Measurements from ENCODE around the gene AGRP.
A peak's percentile ranks its signal among the peaks of the same experiment; 100 is the strongest.

AGRP gene

DNA sequence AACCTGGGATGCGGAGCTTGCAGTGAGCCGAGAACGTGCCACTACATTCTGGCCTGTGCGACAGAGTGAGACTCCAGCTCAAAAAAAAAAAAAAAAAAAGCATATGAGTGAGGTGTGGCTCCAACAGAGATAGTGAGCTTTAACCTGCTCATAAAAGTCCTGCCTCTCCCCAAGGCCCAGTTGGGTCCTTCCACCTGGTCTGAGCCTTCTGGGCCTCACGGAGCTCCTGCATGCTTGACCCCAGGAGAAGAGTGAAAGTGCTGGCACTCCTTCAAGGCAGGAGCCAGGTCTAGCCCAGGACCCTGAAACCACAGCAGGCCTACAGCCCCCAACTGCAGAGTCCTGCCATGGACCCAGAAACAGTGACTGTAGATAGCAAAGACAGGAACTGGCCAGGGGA lies 34.8 kb downstream of the AGRP start:
- DNase-seq (ENCODE audit: insufficient read length) (no peak), FAIRE-seq (no peak)
- no peak for TF ChIP-seq POLR2AphosphoS5 (IDR thresholded peaks at IDR 0.05; ENCODE audit: low read depth, low read length)
- TF ChIP-seq TAF1 (IDR thresholded peaks at IDR 0.05; ENCODE audit: borderline replicate concordance, low read depth, low read length): no peak
- TF ChIP-seq POLR2A (IDR thresholded peaks at IDR 0.05; ENCODE audit: low read depth, low read length): no peak

DNA sequence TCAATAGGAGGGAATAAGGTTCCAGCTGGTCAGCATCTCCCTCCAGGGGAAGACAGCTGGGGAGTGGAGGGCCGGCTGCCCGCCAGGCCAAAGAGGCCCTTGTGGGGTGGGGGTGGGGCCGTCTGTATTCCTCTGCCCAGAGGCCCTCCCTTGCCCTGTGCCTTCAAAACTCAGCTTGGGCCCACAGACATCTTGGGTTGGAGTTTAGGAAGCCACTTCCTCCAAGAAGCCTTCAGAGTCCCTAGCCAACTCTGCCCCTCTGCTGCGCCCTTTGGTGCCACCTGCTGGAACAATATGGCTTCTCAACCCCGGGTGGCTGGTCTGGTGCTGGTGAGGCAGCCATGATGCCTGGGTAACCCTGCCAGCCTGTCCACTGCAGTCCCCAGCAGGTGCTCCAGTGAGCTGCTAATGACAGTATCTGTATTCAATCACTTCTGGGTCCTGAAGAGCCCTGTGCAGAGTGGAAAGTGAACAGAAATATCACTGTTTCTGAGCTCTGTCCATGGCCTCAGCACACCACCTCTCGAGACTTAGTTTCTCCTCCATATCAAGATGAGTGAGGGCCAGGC lies 35.8 kb downstream of the AGRP start:
- FAIRE-seq: peak; percentile 93
- peak; percentile 80 for DNase-seq (ENCODE audit: insufficient read length)
- TF ChIP-seq POLR2AphosphoS5 (IDR thresholded peaks at IDR 0.05; ENCODE audit: low read depth, low read length) (no peak), POLR2A (IDR thresholded peaks at IDR 0.05; ENCODE audit: low read depth, low read length) (no peak), TAF1 (IDR thresholded peaks at IDR 0.05; ENCODE audit: borderline replicate concordance, low read depth, low read length) (no peak)

DNA sequence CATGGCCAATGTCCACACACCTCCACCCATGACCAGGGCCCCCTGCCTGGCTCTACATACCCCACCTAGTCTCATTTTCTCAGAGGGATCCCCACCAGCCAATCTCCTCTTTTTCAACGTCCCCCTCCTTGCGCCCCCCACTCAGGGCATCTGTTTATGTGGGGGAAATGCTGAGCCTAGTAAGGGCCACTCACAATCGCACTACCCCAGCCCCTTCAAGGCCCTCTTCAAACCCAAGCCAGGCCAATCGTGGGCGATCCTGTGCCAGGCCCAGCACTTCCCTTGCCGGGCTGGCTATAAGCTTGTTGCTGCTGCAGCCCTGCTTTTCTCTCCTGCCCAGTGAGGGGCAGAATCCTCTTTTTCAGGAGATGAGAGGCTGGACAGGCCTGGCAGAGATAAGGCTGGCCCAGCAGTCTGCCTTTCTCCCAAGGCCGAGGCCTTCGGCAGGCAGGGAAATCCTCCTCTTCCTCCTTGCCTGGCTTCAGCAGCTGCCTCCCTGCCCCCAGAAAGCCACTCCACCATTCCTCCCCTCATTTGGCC lies 36.3 kb downstream of the AGRP start:
- TF ChIP-seq POLR2A (IDR thresholded peaks at IDR 0.05; ENCODE audit: low read depth, low read length) (no peak), POLR2AphosphoS5 (IDR thresholded peaks at IDR 0.05; ENCODE audit: low read depth, low read length) (no peak), TAF1 (IDR thresholded peaks at IDR 0.05; ENCODE audit: borderline replicate concordance, low read depth, low read length) (no peak)
- DNase-seq (ENCODE audit: insufficient read length) (no peak), FAIRE-seq (no peak)

DNA sequence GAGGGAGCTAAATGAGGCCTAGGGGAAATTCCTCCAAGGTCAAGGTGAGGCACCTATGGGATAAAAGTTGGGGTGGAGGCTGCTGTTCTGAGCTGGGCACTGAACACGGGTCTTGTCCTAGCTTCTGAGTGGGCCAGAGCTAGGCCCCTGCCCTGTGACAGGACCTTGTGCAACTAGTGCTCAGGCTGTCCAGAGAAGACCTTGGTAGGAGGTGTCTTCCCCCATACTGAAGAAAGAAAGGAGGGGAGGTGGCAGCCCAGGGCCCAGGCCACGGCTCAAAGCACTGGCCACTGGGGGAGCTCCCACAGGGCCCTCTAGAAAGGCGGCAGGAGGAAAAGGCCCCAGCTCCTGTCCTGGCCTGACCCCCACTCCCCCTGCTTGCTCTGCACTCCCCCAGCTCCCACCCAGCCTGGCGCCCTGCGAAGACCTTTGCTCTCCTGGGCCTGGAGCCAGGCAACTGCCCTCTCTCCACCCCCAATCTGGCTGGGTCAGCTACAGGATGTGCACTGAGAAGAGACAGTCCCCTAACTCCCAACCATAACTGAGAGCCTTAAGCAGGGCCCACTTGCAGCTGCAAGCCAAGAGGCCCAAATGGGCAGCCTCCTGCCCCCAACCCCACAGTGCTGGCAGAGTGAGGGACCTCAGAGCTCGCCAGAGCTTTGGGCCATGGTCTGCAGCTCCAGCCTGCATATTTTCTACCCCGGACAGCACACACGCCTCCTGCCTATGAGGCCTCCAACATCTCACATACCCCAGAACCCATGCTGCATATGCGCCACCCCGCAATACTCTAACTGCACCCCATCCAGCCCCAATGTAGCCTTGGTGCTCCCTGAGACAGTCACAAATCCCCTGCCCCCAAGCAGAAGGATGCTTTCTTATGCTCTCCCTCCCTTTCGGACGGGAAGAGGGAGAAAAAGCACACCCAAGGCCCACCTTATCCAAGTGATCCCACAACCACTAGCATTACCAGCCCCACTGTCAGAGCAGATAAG lies 37.1 kb downstream of the AGRP start:
- FAIRE-seq: no peak
- no peak for DNase-seq (ENCODE audit: insufficient read length)
- TF ChIP-seq POLR2AphosphoS5 (IDR thresholded peaks at IDR 0.05; ENCODE audit: low read depth, low read length): no peak
- TF ChIP-seq POLR2A (IDR thresholded peaks at IDR 0.05; ENCODE audit: low read depth, low read length): no peak
- no peak for TF ChIP-seq TAF1 (IDR thresholded peaks at IDR 0.05; ENCODE audit: borderline replicate concordance, low read depth, low read length)

DNA sequence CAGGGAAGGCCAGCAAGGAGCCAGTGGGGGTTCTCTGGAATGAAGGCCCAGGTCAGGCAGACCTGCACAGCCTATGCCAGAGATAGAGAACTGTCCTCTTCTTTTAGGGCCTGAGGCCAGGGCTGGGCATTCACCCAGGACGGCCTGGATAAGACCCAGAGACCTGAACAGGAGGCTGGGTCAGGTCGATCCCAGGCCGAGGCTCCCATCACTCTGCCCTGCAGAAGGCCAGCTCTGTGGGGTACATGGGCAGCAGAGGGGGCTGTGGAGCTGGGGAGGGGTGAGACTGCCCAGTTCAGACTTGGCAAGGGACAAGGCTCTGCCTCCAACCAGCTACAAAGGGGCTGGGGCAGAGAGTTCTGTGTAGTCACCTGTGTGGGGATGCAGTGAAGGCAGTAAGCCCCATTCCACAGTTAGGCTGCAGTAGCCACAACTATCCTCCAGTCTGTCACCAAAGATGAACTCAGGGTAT lies 37.9 kb downstream of the AGRP start:
- FAIRE-seq: no peak
- DNase-seq (ENCODE audit: insufficient read length): no peak
- no peak for TF ChIP-seq POLR2AphosphoS5 (IDR thresholded peaks at IDR 0.05; ENCODE audit: low read depth, low read length)
- TF ChIP-seq TAF1 (IDR thresholded peaks at IDR 0.05; ENCODE audit: borderline replicate concordance, low read depth, low read length): no peak
- no peak for TF ChIP-seq POLR2A (IDR thresholded peaks at IDR 0.05; ENCODE audit: low read depth, low read length)

DNA sequence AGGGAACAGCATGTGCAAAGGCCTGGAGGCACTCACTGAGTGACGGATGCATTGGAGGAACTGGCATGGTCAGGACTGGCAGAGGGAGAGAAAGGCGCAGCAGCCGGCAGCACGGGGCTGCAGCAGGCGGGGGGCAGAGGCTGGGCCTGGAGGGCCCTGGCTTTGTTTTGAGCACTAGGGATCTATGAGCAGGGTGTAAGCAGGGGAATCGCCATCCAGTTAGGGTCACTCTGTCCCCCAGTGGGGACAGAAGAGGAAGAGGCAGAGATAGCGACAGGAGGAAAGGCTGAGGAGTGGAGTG lies 38.3 kb downstream of the AGRP start:
- TF ChIP-seq POLR2AphosphoS5 (IDR thresholded peaks at IDR 0.05; ENCODE audit: low read depth, low read length): no peak
- no peak for TF ChIP-seq POLR2A (IDR thresholded peaks at IDR 0.05; ENCODE audit: low read depth, low read length)
- TF ChIP-seq TAF1 (IDR thresholded peaks at IDR 0.05; ENCODE audit: borderline replicate concordance, low read depth, low read length): no peak
- FAIRE-seq: no peak
- no peak for DNase-seq (ENCODE audit: insufficient read length)

DNA sequence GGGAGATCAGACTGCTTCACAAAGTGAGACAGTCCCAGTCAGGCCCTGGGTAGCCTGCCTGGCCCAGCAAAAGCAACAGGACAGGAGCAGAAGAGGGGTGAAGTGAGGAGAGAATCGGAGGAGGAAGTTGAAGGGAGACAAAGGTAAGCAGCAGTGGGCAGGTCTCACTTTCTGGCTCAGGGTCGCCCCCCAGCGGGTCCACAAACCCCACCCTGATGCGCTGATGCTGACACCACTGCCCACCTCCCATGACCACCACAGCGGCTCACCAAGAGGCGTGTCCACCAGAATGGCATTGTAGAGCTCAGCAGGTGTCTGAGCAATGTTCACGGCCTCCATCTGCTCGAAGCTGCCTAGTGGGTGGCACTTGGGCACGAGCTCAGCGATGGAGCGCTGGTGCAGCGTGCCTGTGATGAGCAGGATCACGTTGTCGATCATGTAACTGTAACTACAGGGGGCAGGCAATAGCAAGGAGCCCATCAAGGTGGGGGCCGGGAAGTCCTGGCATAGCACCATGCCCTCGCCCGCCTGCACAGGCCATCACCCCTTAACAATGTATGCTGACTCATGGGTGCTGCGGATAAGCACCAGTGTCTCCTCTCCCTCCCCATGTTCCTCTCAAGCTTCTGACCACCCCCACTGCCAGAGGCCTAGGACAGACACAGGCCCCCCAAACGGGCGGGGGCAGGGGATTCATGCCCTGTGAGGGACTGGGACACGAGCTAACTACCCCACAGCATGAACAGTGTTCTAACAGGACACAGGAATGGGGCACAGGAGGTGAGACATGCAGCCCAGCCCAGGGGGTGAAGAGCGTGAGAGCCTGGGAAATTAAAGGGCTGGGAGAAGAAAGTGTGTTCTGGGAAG lies 38.9 kb downstream of the AGRP start:
- TF ChIP-seq POLR2AphosphoS5 (IDR thresholded peaks at IDR 0.05; ENCODE audit: low read depth, low read length): no peak
- no peak for TF ChIP-seq POLR2A (IDR thresholded peaks at IDR 0.05; ENCODE audit: low read depth, low read length)
- TF ChIP-seq TAF1 (IDR thresholded peaks at IDR 0.05; ENCODE audit: borderline replicate concordance, low read depth, low read length): no peak
- FAIRE-seq (no peak), DNase-seq (ENCODE audit: insufficient read length) (no peak)

DNA sequence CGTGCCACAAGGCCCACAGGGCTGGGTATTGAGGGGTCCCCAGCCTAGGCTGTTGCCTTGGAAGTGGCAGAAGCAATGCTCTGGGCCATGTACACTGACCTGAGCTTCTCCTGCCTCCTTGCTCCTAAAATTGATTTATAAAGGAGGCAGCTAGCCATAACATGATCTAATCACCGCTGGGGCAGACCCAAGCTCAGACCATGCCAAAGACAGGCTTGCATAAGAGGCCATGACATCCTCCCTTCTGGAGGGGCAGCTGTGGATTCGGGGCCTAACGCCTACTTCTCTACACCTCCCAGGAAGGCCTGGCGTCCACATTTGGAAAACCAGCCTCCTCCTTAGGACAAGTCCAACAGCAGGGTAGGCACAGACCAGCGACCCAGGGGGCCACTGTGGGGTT lies 40.1 kb downstream of the AGRP start:
- no peak for DNase-seq (ENCODE audit: insufficient read length)
- FAIRE-seq: no peak
- no peak for TF ChIP-seq TAF1 (IDR thresholded peaks at IDR 0.05; ENCODE audit: borderline replicate concordance, low read depth, low read length)
- no peak for TF ChIP-seq POLR2AphosphoS5 (IDR thresholded peaks at IDR 0.05; ENCODE audit: low read depth, low read length)
- no peak for TF ChIP-seq POLR2A (IDR thresholded peaks at IDR 0.05; ENCODE audit: low read depth, low read length)

DNA sequence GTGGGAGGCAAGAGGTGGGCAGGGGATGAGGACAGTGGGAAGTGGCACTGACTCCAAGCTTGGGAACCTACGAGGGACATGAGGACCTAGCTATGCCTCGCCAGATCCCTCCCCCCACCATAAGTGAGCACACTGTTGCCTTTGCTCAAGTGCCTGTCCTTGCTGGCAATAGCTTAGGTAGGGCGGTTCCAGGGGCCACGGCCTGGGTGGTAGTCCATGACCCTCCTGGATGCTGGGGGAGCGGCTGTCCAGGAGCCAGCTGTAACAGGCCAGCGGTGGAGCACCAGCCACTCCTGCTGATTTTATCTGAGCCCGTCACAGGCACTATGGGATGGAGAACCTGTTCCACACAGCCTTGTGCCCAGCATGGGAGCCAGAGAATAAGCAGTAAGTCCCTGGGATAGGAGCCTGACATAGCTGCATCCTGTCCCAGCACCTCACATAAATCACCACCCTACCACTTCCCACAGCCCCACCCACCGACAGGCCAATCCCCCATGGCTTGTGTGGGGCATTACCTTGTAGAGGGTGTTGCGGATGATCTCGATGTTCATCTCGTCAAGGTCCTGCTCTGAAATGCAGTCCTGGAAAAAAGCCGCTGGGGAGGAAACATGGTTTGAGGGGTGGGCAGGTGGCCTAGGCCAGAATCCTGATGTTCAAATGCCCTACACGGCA lies 40.6 kb downstream of the AGRP start:
- DNase-seq (ENCODE audit: insufficient read length) (no peak), FAIRE-seq (no peak)
- TF ChIP-seq TAF1 (IDR thresholded peaks at IDR 0.05; ENCODE audit: borderline replicate concordance, low read depth, low read length) (no peak), POLR2A (IDR thresholded peaks at IDR 0.05; ENCODE audit: low read depth, low read length) (no peak), POLR2AphosphoS5 (IDR thresholded peaks at IDR 0.05; ENCODE audit: low read depth, low read length) (no peak)

DNA sequence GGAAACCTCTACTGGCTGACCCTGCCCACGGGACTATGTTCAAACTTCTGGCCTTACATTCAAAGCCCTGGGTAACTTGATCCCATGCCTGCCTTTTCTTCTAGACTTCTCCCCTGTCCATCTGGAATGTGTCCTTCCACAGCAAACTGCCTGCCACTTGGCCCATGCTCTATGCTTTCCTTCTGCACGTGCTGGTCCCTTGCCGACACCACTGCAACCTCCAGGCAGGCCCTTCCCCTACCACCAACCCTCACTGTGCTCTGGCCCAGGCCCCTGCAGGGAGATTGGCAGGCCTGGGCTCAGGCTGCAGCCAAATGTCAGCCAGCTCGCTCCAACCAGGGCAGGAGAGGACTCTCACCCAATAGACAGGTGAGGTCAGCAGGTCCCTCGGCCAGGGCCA lies 41.4 kb downstream of the AGRP start:
- FAIRE-seq: no peak
- TF ChIP-seq POLR2A (IDR thresholded peaks at IDR 0.05; ENCODE audit: low read depth, low read length): no peak
- TF ChIP-seq TAF1 (IDR thresholded peaks at IDR 0.05; ENCODE audit: borderline replicate concordance, low read depth, low read length): no peak
- TF ChIP-seq POLR2AphosphoS5 (IDR thresholded peaks at IDR 0.05; ENCODE audit: low read depth, low read length): no peak
- DNase-seq (ENCODE audit: insufficient read length): no peak
